HG02870 (cell line): Measurements from ENCODE around the gene CTNNB1.
"Not testable (repeated sequence)": the region's sequence is repeated elsewhere in the genome, so short reads cannot be mapped to it uniquely, and the experiment has no call there.

Experiments used
- ATAC-seq: cut with Tn5 transposase; IDR thresholded peaks from one replicate; pipeline ENCODE4 v1.9.1; 2021; ENCODE audit warnings: mild to moderate bottlenecking, moderate library complexity; ENCODE audit not compliant: unreplicated experiment

Gene CTNNB1

GRCh38 chr3:41248525-41248924, 49.2 kb downstream of the CTNNB1 start:
- no peak for ATAC-seq

- no peak for ATAC-seq
Observed at GRCh38 chr3:41249318-41249717, 50.0 kb downstream of the CTNNB1 start.

- ATAC-seq: no peak
Observed at GRCh38 chr3:41250825-41251224, 51.5 kb downstream of the CTNNB1 start.

- no peak for ATAC-seq
Observed at GRCh38 chr3:41251593-41251992, 52.3 kb downstream of the CTNNB1 start.

- no peak for ATAC-seq
Observed at GRCh38 chr3:41258239-41258800, 59.0 kb downstream of the CTNNB1 start.

GRCh38 chr3:41259449-41260062, 60.3 kb downstream of the CTNNB1 start:
- ATAC-seq: no peak

GRCh38 chr3:41260063-41260450, 60.8 kb downstream of the CTNNB1 start:
- no peak for ATAC-seq

GRCh38 chr3:41265011-41265545, 65.8 kb downstream of the CTNNB1 start:
- ATAC-seq: no peak

GRCh38 chr3:41265823-41266273, 66.5 kb downstream of the CTNNB1 start:
- no peak for ATAC-seq

- no peak for ATAC-seq
Observed at GRCh38 chr3:41267975-41268640, 68.8 kb downstream of the CTNNB1 start.

- ATAC-seq: no peak
Observed at GRCh38 chr3:41272667-41273066, 73.4 kb downstream of the CTNNB1 start.

GRCh38 chr3:41274944-41275668, 75.8 kb downstream of the CTNNB1 start:
- no peak for ATAC-seq

GRCh38 chr3:41276191-41276590, 76.9 kb downstream of the CTNNB1 start:
- ATAC-seq: no peak

GRCh38 chr3:41277790-41278465, 78.6 kb downstream of the CTNNB1 start:
- no peak for ATAC-seq

- ATAC-seq: not testable (repeated sequence)
Observed at GRCh38 chr3:41284934-41285333, 85.6 kb downstream of the CTNNB1 start.

GRCh38 chr3:41286305-41286704, 87.0 kb downstream of the CTNNB1 start:
- no peak for ATAC-seq

- no peak for ATAC-seq
Observed at GRCh38 chr3:41288785-41289184, 89.5 kb downstream of the CTNNB1 start.
